HG03103 (cell line): ENCODE measurements around the gene ELP4.
"Not testable (repeated sequence)": the region's sequence is repeated elsewhere in the genome, so short reads cannot be mapped to it uniquely, and the experiment has no call there.

Experiments
- ATAC-seq: cut with Tn5 transposase; IDR thresholded peaks from one replicate; pipeline ENCODE4 v1.9.1; 2021; ENCODE audit warnings: low read depth; ENCODE audit not compliant: unreplicated experiment

ELP4 gene

DNA sequence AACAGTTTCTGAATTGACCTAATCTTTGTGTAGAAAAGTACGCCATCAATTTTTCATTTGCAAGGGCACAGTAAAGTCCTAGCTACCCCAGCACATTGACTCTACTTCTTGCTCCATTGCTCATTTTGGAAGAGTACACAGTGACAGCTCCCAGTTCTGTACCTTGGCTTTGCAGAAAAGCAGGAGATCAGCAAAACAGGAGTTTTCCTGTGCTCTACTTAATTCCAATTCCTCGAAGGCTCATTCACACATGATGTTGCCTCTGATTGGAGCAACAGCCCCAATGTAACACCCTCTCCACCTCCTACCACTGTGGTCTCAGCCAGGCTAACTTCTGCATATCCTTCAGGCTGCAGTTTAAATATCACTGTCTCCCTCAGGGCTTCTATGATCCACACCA, 182.9 kb downstream of the ELP4 start:
- no peak for ATAC-seq

- ATAC-seq: peak; percentile 98
These were observed 187.5 kb downstream of the ELP4 start for GRCh38 chr11:31697049-31697448.

DNA sequence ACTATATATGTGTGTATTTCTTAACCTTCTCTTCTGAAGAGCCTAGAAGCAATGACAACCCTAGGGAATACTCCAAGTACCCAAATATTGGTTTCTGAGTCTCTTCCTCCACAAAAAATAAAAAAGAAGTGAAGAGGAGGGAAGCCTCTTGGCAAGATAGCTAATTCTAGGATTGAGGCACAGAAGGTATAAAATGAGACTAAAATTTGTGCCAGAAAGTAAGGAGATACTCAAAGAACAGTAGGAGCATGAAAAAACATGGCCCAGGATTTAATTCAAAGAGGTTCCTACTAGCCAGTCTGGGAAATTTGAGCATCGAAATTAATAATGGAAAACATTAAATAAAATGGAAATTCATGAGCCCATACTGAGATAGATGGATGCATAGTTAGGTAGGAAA, 189.5 kb downstream of the ELP4 start:
- no peak for ATAC-seq

GRCh38 chr11:31702966-31703365, 193.4 kb downstream of the ELP4 start:
- ATAC-seq: no peak

GRCh38 chr11:31706357-31706756, 196.8 kb downstream of the ELP4 start:
- no peak for ATAC-seq

DNA sequence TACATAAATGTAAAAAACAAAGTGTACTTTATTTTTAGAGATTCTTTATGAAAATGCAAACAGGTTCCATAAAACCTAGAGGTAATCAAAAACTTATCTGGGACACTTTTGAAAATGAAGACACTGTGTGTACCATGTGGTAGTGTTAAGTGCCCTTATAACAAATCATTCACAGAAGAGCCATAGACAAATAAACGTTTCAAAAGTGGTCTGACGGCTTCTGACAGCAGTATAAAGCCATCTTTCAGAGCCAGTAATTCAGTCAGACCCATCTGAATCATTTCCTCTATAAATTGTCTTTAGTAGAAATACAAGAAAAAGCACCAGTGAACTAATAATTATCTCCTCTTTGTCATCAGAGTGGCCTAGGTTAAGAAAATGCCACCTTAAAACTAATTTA, 201.6 kb downstream of the ELP4 start:
- no peak for ATAC-seq

DNA sequence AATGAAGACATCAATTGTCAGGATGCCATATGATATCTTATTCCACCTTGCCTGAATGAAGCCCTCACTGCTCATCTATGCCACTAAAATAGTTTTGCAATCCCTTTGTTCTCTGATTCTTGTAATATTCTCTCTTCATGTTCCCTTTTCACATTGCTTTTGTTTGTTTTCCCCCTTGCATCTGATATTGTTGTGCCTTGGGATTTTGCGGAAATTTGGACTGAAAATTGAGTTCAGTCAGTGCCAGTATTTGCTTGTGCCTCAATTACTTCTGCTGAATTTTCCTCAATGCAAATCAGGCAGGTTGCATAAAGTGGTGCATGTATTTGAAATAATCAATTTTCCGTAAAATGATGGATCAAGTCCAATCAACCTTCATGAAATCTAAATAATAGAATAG, 203.3 kb downstream of the ELP4 start:
- ATAC-seq: no peak

DNA sequence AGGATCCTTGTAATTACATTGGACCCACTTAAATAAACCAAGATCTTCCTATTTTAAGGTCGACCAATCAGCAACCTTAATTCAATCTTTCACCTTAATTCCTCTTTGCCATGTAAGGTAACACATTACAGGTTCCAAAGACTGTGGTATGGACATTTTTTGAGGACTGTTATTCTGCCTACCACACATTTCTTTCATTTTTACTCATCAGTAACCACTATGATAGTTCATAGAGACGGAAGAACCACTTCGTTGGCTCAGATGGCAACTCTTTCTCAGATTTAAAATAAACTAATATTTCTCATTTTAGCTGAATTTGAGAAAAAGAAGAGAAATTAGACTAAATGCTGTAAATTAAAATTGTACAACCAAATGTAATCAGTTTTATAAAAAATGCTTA, 205.3 kb downstream of the ELP4 start:
- ATAC-seq: peak; percentile 58

DNA sequence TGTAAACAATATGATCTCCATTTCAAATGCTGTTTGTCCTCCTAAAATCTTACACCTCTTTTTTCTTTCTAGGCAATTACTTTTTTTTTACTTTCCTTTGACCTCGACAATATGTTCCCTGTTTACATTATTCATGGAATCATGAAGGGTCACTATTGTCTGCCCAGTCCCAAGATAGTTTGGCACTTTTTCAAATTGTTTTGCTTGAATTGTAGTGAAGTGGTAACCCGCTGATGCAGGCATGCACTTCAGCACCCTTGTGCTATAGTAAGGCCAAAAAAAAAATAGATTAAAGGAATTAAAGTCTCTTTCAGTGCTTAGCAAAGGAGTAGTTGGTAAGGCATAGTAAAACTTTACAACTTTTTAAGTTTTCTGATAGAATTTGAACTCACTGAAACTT, 210.7 kb downstream of the ELP4 start:
- ATAC-seq: no peak

DNA sequence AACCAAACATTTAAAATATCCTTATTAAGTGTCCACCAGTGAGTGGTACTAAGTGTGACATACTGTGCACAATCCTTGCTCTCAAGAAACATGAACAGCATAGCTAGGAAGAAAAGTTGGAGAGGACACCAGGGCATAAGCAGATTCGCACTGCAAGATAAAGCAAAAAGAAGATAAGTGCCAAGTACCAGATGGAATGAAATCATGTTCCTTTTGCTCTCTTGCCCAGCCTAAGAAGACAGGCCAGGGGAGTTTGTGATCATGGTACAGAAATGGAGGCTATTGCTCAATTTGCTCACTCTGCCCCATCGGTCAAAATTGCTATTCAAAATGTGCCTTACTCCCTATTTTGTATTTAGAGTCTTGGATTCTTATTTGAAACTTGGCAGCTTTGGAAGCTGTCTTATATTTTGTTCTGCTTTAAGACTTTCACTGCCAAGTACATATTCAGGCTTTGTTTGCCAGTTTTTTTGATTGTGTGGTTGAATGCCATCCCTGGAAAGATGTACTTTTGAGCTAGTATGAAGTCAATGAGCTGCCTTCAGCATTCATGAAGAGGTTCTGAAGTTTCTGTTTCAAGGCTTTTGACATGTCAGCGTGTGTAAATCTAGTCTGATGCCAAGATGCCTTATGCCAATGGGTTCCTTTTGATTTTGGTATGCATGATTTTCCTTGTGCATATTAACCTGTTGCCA, 211.3 kb downstream of the ELP4 start:
- no peak for ATAC-seq

GRCh38 chr11:31722754-31723153, 213.2 kb downstream of the ELP4 start:
- ATAC-seq: no peak

- ATAC-seq: no peak
These were observed 215.6 kb downstream of the ELP4 start for GRCh38 chr11:31725176-31725575.

DNA sequence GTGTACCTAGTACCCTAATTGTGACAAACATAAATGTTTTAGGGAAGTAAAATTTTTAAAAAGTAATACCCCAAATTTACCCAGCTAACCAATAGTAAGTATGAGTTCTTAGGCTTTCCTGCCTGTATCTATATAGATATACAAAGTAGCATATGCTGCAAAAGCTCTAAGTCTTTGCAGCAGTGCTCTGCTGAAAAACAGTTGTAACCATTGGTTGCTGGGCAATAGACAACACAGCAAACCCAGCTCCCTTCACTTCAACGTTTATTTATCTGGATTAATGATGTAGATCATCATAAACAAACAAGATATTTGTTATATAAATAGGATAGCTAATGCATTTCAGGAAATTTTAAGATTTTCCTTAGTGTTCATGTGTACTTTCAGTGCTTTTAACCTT, 218.9 kb downstream of the ELP4 start:
- ATAC-seq: no peak

DNA sequence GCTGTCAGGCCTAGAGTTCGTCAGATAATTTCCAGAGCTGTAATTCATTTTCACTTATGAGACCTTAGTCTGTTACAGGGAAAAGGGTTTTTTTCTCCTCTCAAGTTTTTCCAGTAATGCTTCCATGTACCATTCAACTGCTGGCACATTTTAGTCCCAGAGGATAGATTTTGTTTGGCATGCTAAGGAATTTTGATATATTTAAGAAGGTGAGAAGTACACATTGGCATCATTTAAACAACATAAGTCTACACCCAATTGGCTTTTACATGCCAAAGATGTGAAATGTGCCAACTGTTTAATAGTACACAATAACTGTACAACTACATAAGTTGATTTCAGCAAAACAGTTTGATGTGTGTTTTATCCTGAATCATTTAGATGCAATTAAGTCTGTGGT, 230.6 kb downstream of the ELP4 start:
- ATAC-seq: no peak

DNA sequence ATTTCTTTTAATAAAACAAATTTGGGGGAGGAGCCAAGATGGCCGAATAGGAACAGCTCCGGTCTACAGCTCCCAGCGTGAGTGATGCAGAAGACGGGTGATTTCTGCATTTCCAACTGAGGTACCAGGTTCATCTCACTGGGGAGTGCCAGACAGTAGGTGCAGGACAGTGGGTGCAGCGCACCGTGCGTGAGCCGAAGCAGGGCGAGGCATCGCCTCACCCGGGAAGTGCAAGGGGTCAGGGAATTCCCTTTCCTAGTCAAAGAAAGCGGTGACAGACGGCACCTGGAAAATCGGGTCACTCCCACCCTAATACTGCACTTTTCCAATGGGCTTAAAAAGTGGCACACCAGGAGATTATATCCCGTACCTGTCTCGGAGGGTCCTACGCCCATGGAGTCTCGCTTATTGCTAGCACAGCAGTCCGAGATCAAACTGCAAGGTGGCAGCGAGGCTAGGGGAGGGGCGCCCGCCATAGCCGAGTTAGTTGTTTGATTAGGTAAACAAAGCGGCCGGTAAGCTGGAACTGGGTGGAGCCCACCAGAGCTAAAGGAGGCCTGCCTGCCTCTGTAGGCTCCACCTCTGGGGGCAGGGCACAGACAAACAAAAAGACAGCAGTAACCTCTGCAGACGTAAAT, 231.3 kb downstream of the ELP4 start:
- ATAC-seq: not testable (repeated sequence)

GRCh38 chr11:31747581-31747980, 238.0 kb downstream of the ELP4 start:
- no peak for ATAC-seq

GRCh38 chr11:31757260-31757835, 247.8 kb downstream of the ELP4 start:
- ATAC-seq: no peak

DNA sequence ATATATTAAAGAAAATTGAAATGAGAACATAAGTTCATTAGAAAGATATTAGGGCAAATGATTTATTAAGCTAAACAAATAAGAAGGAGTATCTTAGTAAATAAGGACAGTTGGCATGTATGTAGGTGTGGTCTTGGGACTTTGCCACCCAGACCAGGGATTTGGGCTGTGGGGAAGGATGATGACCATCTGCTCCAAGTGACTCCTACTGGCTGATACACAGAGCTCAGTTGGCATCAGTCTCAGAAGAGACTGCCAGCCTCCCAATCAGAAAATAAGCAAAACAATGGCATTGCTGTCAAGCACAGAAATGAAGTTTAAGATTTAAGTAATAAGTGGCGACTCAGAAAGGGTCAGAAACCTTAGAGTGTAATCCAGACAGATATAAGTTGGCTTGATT, 252.1 kb downstream of the ELP4 start:
- ATAC-seq: no peak

- no peak for ATAC-seq
These were observed 253.7 kb downstream of the ELP4 start for GRCh38 chr11:31763296-31763695.

DNA sequence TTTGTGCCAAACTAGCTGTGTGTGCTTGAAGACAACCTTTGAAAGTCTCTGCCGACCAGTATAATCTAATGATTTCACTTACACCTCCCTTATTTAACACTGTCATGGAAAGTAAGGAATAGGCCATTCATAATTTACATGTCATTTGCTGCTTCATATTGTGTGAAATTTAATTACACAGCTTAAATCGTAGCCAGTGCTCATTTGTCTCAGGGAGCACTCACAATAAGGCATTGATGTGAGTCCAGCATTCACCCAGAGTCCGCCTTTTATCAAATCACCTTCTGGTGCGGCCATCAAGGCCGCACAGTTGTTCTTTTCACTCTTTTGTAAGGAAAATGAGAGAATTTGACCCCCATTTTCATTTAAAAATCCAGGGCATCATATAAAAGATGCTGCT, 254.7 kb downstream of the ELP4 start:
- no peak for ATAC-seq

GRCh38 chr11:31764766-31765165, 255.2 kb downstream of the ELP4 start:
- no peak for ATAC-seq

- ATAC-seq: no peak
These were observed 257.5 kb downstream of the ELP4 start for GRCh38 chr11:31767066-31767465.
